SK-MEL-5 (cell line): Measurements from ENCODE around the gene TROAP. TPM values are rescaled to one million over a fixed set of nuclear protein-coding genes. Genes with fewer than 3 reads are reported as not detected.
"Not testable (repeated sequence)": the region's sequence is repeated elsewhere in the genome, so short reads cannot be mapped to it uniquely, and the experiment has no call there.

Experiments used
- DNase-seq: peaks from one replicate; pipeline ENCODE4 v3.0.0-alpha.2; 2016; ENCODE audit warnings: low read depth, low spot score
- in situ Hi-C: cut with HindIII; loops from 2 replicates; pipeline ENCODE4 v1.10.0; 2016; ENCODE audit warnings: low sequenced_read_pairs, high pct_unique_total_duplicates, low pct_unique_long_range_greater_than_20kb
- total RNA-seq: library from RNA; depleted of rRNA; stranded (reverse); fragments of >200 nt; shearing (Covaris generic); gene quantifications from 2 replicates; pipeline ENCODE4 v1.2.3, GENCODE V29; 2014

TROAP gene
- total RNA-seq, 1 experiment from 2014 or later, result 28.6 TPM

GRCh38 chr12:49320411-49321103 lies 2.5 kb upstream of the TROAP start:
- DNase-seq, in situ Hi-C loops: not testable (repeated sequence)

- no peak for DNase-seq
- in situ Hi-C loops, result no loop called here
Measured at GRCh38 chr12:49322367-49322707, 718 bp upstream of the TROAP start.

GRCh38 chr12:49323524-49324097 lies 556 bp downstream of the TROAP start:
- no peak for DNase-seq
- in situ Hi-C loops, result no loop called here

GRCh38 chr12:49325606-49326005 lies 2.6 kb downstream of the TROAP start:
- DNase-seq, result no peak
- in situ Hi-C loops, result no loop called here

- no peak for DNase-seq
- in situ Hi-C loops, result no loop called here
Measured at GRCh38 chr12:49327368-49327767, 4.3 kb downstream of the TROAP start.

- in situ Hi-C loops, result no loop called here
- no peak for DNase-seq
Measured at GRCh38 chr12:49327887-49328286, 4.8 kb downstream of the TROAP start.

GRCh38 chr12:49328816-49329215 lies 5.8 kb downstream of the TROAP start:
- in situ Hi-C loops, result no loop called here
- no peak for DNase-seq

GRCh38 chr12:49330032-49330619 lies 7.1 kb downstream of the TROAP start:
- in situ Hi-C loops, result no loop called here
- no peak for DNase-seq

- in situ Hi-C loops, result no loop called here
- DNase-seq, result no peak
Measured at GRCh38 chr12:49330631-49331379, 7.8 kb downstream of the TROAP start.

GRCh38 chr12:49331380-49332222 lies 8.5 kb downstream of the TROAP start:
- DNase-seq, result peak; percentile 90
- in situ Hi-C loops, result no loop called here

GRCh38 chr12:49332441-49332861 lies 9.4 kb downstream of the TROAP start:
- DNase-seq, result no peak
- in situ Hi-C loops, result no loop called here

GRCh38 chr12:49332891-49333371 lies 9.9 kb downstream of the TROAP start:
- no peak for DNase-seq
- in situ Hi-C loops, result no loop called here

- in situ Hi-C loops, DNase-seq: not testable (repeated sequence)
Measured at GRCh38 chr12:49333778-49334177, 10.7 kb downstream of the TROAP start.

- in situ Hi-C loops, result no loop called here
- no peak for DNase-seq
Measured at GRCh38 chr12:49334226-49334625, 11.2 kb downstream of the TROAP start.

GRCh38 chr12:49334681-49335080 lies 11.6 kb downstream of the TROAP start:
- in situ Hi-C loops, result no loop called here

GRCh38 chr12:49335118-49335954 lies 12.3 kb downstream of the TROAP start:
- no peak for DNase-seq
- in situ Hi-C loops, result no loop called here

More at GRCh38 chr12:49334681-49335080, 11.6 kb downstream of the TROAP start:
- no peak for DNase-seq
